Smooth muscle cell of bladder (primary cell): Measurements from ENCODE around the gene NDOR1. TPM values are rescaled to one million over a fixed set of nuclear protein-coding genes. Genes with fewer than 3 reads are reported as not detected.

ENCODE experiments used
- total RNA-seq: library from RNA; depleted of rRNA; stranded (reverse); fragments of >200 nt; gene quantifications from 2 replicates; pipeline ENCODE4 v1.2.3, GENCODE V29; 2014

The NDOR1 gene
- total RNA-seq, 1 donor from 2014 or later: 2.3 TPM

Other genes starting within 250 kb of the NDOR1 start
- gene PTGDS, start 228.2 kb upstream of the NDOR1 start, total RNA-seq: 2.3 and 14.1 TPM in 2 replicates
- 0.57 and 3.4 TPM in 2 replicates for gene LCNL1, start 222.7 kb upstream of the NDOR1 start, total RNA-seq
- 6.6 and 7.5 TPM in 2 replicates for gene PAXX, start 213.3 kb upstream of the NDOR1 start, total RNA-seq
- 5.0 and 7.8 TPM in 2 replicates for gene CLIC3, start 209.1 kb upstream of the NDOR1 start, total RNA-seq
- gene ABCA2, start 177.5 kb upstream of the NDOR1 start, total RNA-seq: 11.9 and 20.0 TPM in 2 replicates
- not detected in 2 replicates for gene FUT7, start 173.6 kb upstream of the NDOR1 start, total RNA-seq
- 12.1 and 18.4 TPM in 2 replicates for gene NPDC1, start 159.5 kb upstream of the NDOR1 start, total RNA-seq
- gene ENTPD2, start 151.6 kb upstream of the NDOR1 start, total RNA-seq: not detected in 2 replicates
- gene SAPCD2, start 135.1 kb upstream of the NDOR1 start, total RNA-seq: 0.43 and 0.55 TPM in 2 replicates
- 7.7 and 14.3 TPM in 2 replicates for gene UAP1L1, start 128.2 kb upstream of the NDOR1 start, total RNA-seq
- 73.2 and 87.0 TPM in 2 replicates for gene MAN1B1, start 118.7 kb upstream of the NDOR1 start, total RNA-seq
- 68.8 and 81.6 TPM in 2 replicates for gene DPP7, start 91.0 kb upstream of the NDOR1 start, total RNA-seq
- under 0.01 TPM in 1 of 2 replicates, not detected in the other for gene GRIN1, start 66.5 kb upstream of the NDOR1 start, total RNA-seq
- gene LRRC26, start 35.6 kb upstream of the NDOR1 start, total RNA-seq: not detected in 2 replicates
- gene TMEM210, start 33.6 kb upstream of the NDOR1 start, total RNA-seq: not detected in 2 replicates
- 15.2 and 23.7 TPM in 2 replicates for gene ANAPC2, start 17.1 kb upstream of the NDOR1 start, total RNA-seq
- 60.9 and 66.0 TPM in 2 replicates for gene SSNA1, start 17.0 kb upstream of the NDOR1 start, total RNA-seq
- 4.1 and 4.8 TPM in 2 replicates for gene TPRN, start 5.0 kb upstream of the NDOR1 start, total RNA-seq
- gene TMEM203, start 52 bp upstream of the NDOR1 start, total RNA-seq: 25.6 and 37.7 TPM in 2 replicates
- under 0.01 and 0.18 TPM in 2 replicates for gene RNF208, start 16.5 kb downstream of the NDOR1 start, total RNA-seq
- 0.18 and 0.57 TPM in 2 replicates for gene CYSRT1, start 19.5 kb downstream of the NDOR1 start, total RNA-seq
- gene RNF224, start 21.8 kb downstream of the NDOR1 start, total RNA-seq: not detected in 2 replicates
- not detected in 2 replicates for gene SLC34A3, start 25.2 kb downstream of the NDOR1 start, total RNA-seq
- gene TUBB4B, start 35.6 kb downstream of the NDOR1 start, total RNA-seq: 101 and 110 TPM in 2 replicates
- gene STPG3, start 45.6 kb downstream of the NDOR1 start, total RNA-seq: not detected in 2 replicates
- 30.2 and 47.7 TPM in 2 replicates for gene NELFB, start 49.6 kb downstream of the NDOR1 start, total RNA-seq
- 11.0 and 13.5 TPM in 2 replicates for gene TOR4A, start 72.0 kb downstream of the NDOR1 start, total RNA-seq
- 0.09 and 0.14 TPM in 2 replicates for gene NRARP, start 96.6 kb downstream of the NDOR1 start, total RNA-seq
- gene EXD3, start 217.5 kb downstream of the NDOR1 start, total RNA-seq: 8.4 and 13.2 TPM in 2 replicates
- gene NOXA1, start 217.7 kb downstream of the NDOR1 start, total RNA-seq: 0.46 and 0.57 TPM in 2 replicates
- gene ENTPD8, start 235.7 kb downstream of the NDOR1 start, total RNA-seq: not detected in 2 replicates